Measurements from ENCODE around the gene SYT9.

Gene SYT9

GRCh38 chr11:7341551-7341950 is 89.8 kb downstream of the SYT9 start:
- no peak for DNase-seq (ENCODE audit: low read depth in 3 of 3)

GRCh38 chr11:7347611-7348431 is 96.1 kb downstream of the SYT9 start:
- no peak for DNase-seq (ENCODE audit: low read depth in 3 of 3)

- DNase-seq (ENCODE audit: low read depth in 3 of 3): no peak
Measured at GRCh38 chr11:7348432-7349304, 97.0 kb downstream of the SYT9 start.

- DNase-seq (ENCODE audit: low read depth in 3 of 3): no peak
Measured at GRCh38 chr11:7351228-7351627, 99.5 kb downstream of the SYT9 start.

- DNase-seq (ENCODE audit: low read depth in 3 of 3): no peak
Measured at GRCh38 chr11:7353100-7353499, 101.4 kb downstream of the SYT9 start.

- no peak for DNase-seq (ENCODE audit: low read depth in 3 of 3)
Measured at GRCh38 chr11:7364660-7365059, 113.0 kb downstream of the SYT9 start.

GRCh38 chr11:7367803-7368202 is 116.1 kb downstream of the SYT9 start:
- DNase-seq (ENCODE audit: low read depth in 3 of 3): no peak

GRCh38 chr11:7376386-7376785 is 124.7 kb downstream of the SYT9 start:
- DNase-seq (ENCODE audit: low read depth in 3 of 3): no peak

GRCh38 chr11:7381937-7382336 is 130.2 kb downstream of the SYT9 start:
- DNase-seq (ENCODE audit: low read depth in 3 of 3): no peak

GRCh38 chr11:7383406-7383805 is 131.7 kb downstream of the SYT9 start:
- DNase-seq (ENCODE audit: low read depth in 3 of 3): no peak

- no peak for DNase-seq (ENCODE audit: low read depth in 3 of 3)
Measured at GRCh38 chr11:7384691-7385090, 133.0 kb downstream of the SYT9 start.

GRCh38 chr11:7385532-7385931 is 133.8 kb downstream of the SYT9 start:
- no peak for DNase-seq (ENCODE audit: low read depth in 3 of 3)

- no peak for DNase-seq (ENCODE audit: low read depth in 3 of 3)
Measured at GRCh38 chr11:7413961-7414915, 162.5 kb downstream of the SYT9 start.

- DNase-seq (ENCODE audit: low read depth in 3 of 3): no peak
Measured at GRCh38 chr11:7414973-7415817, 163.5 kb downstream of the SYT9 start.

GRCh38 chr11:7416080-7416479 is 164.4 kb downstream of the SYT9 start:
- no peak for DNase-seq (ENCODE audit: low read depth in 3 of 3)

GRCh38 chr11:7417328-7417727 is 165.6 kb downstream of the SYT9 start:
- DNase-seq (ENCODE audit: low read depth in 3 of 3): no peak

GRCh38 chr11:7418061-7418460 is 166.4 kb downstream of the SYT9 start:
- DNase-seq (ENCODE audit: low read depth in 3 of 3): no peak

GRCh38 chr11:7418906-7419305 is 167.2 kb downstream of the SYT9 start:
- no peak for DNase-seq (ENCODE audit: low read depth in 3 of 3)

GRCh38 chr11:7421136-7421535 is 169.4 kb downstream of the SYT9 start:
- DNase-seq (ENCODE audit: low read depth in 3 of 3): no peak

- no peak for DNase-seq (ENCODE audit: low read depth in 3 of 3)
Measured at GRCh38 chr11:7422544-7423331, 171.0 kb downstream of the SYT9 start.
